Esophagus squamous epithelium (tissue), 4 donors: Measurements from ENCODE around the gene HLA-DQB1.

ENCODE experiments used
- POLR2A ChIP-seq, 4 donors: fragments of 450-650 bp; IDR thresholded peaks; one replicate each; pipeline ENCODE4 v1.6.1; 2017; ENCODE audit warnings: antibody characterized with exemption in 4 of 4, mild to moderate bottlenecking in 4 of 4, moderate library complexity in 3 of 4
- TF ChIP-seq, protein P1 (sequence below), 6 experiments: fragments of 450-650 bp in 4 of 6; fragments of 200-600 bp in 2 of 6; sonication (generic) in 2 of 6; IDR thresholded peaks; one replicate each; pipeline ENCODE4 v1.5.1; 2016 to 2019; ENCODE audit warnings: antibody characterized with exemption in 6 of 6, mild to moderate bottlenecking in 4 of 6, moderate library complexity in 4 of 6

DNA sequence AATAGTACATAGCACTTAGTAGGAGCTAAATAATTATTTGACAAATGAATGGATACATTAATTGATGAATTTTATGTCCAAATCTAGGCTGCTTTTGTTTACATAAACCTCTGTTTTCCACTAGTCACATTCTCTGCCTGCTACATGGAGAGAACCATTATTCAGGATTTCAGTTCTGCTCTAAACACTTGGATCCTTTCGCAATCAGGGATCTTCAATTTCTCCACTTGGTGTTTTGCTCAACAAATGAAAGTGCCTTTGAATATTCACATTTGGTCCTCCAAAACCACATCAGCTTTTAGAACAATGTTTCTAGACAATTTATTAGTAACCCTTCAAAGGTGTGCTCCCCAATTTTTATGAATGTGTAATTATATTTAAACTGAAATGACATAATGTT is 30.6 kb upstream of the HLA-DQB1 start:
- TF ChIP-seq, protein P1, sequence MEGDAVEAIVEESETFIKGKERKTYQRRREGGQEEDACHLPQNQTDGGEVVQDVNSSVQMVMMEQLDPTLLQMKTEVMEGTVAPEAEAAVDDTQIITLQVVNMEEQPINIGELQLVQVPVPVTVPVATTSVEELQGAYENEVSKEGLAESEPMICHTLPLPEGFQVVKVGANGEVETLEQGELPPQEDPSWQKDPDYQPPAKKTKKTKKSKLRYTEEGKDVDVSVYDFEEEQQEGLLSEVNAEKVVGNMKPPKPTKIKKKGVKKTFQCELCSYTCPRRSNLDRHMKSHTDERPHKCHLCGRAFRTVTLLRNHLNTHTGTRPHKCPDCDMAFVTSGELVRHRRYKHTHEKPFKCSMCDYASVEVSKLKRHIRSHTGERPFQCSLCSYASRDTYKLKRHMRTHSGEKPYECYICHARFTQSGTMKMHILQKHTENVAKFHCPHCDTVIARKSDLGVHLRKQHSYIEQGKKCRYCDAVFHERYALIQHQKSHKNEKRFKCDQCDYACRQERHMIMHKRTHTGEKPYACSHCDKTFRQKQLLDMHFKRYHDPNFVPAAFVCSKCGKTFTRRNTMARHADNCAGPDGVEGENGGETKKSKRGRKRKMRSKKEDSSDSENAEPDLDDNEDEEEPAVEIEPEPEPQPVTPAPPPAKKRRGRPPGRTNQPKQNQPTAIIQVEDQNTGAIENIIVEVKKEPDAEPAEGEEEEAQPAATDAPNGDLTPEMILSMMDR (IDR thresholded peaks at IDR 0.05): no peak
- no peak for TF ChIP-seq POLR2A (IDR thresholded peaks at IDR 0.05)
